Raji (cell line): ENCODE data around the gene TMEM203.

Experiments used
- POLR2A ChIP-seq: IDR thresholded peaks from 2 replicates; pipeline ENCODE4 v1.6.1; 2011; ENCODE audit warnings: low read depth, low read length, control low read depth; ENCODE audit not compliant: insufficient read depth

TMEM203 gene

DNA sequence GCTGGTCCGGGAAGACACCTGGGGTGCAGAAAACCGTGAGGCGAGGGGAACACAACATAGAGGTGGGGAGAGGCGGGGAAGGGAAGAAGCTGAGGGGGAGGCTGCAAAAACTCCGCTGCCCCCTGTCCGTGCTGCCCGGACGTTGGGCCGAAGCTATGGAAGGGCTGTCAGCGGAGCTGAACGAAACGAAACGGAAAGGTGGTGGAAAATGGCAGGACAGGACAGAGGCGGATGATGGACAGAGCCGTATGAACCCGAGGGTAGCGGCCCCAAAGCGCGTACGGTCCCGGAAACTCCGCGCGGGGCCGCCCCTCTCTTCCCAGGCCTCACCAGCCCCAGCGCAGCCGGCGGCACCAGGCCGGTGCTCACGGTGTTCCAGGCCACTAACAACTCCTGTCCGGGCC, 17.4 kb downstream of the TMEM203 start:
- TF ChIP-seq POLR2A, result no peak

DNA sequence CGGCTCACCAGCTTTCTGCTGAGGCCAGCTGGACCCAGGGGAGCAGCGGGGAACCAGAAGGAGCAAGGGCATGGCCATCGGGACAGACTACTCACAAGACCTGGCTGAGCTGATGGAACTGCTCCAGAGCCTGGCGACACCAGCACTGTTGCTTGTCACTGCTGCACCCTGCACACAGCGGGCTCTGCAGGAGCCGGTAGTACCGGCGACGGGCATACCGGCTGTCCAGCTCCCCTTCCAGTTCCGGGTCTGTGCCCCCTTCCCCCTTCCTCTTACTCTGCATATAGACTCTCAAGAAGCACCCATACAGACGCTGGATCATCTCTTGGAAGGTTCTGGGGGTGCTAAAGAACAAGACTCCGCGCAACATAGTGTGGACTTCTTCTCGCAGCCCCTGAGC, 18.1 kb downstream of the TMEM203 start:
- no peak for TF ChIP-seq POLR2A

DNA sequence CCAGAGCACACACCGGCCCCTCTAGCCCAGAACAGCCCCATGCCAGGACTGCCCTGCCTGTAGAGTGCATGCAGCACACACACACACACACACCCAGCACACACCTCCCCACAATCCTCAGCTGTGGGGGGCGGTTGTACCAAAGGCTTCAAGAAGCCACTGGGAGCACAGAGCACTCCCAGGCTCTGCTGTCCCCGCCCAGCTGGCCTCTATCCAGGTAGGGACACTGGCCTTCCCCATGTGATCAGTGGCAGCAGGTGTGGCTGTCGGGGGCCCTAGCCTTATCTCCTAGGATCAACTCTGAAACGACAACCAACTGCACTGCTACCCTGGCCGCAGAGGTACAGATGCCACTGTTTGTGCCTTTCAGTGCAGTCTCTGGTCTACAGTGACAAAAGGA, 19.1 kb downstream of the TMEM203 start:
- no peak for TF ChIP-seq POLR2A

DNA sequence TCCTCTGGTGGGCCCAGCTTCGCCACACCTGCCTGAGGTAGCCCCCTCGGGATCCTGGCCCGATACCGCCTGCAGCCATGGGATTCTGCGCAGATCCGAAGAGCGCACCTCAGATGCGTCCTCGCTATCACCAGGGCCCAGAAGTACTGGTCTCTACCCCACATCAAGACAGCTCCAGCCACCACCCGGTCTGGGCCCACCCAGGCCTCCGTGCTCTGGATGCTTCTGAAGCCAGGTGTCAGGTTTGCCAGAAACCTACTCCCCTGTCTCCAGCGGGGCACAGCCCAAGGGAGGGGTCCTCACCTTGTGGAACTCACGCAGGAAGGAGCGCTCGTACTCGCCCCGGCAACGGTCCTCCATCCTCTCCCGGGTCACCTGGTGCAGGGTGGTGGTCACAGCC, 19.5 kb downstream of the TMEM203 start:
- no peak for TF ChIP-seq POLR2A

DNA sequence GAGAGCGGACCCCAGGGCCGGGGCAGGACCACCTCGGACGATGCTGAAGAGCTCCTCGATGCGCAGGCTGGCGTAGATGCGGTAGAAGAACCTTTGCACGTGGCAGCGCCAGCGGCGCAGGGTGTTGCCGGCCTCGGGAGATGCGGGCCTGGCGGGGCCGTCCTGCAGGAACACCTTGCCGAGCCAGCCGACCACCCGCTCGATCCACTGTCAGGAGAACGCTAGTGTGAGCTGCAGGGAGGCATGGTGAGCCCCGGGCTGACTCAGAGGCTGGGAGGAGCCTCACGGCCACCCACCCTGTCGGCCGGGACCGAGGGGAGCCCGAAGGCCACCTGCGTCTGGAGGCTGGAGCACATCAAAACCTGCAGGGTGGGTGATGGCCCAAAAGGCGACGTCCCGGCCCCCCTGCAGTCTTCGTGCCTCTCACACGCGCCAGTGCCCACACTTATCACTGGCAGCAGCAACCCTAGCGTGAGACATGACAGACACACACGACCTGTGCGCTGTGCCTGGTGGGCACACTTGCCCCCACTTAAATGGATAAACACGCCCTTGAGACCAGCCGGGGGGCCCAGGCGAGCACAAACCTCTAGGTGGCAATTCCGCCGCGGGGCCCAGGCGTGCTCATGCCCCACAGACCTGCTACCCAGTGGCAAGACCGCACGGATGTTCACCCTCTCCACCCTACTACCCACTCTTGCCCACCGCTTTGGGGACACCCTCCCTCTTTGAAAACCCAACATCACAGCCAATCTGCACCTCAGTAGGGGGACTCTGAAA, 20.4 kb downstream of the TMEM203 start:
- no peak for TF ChIP-seq POLR2A

DNA sequence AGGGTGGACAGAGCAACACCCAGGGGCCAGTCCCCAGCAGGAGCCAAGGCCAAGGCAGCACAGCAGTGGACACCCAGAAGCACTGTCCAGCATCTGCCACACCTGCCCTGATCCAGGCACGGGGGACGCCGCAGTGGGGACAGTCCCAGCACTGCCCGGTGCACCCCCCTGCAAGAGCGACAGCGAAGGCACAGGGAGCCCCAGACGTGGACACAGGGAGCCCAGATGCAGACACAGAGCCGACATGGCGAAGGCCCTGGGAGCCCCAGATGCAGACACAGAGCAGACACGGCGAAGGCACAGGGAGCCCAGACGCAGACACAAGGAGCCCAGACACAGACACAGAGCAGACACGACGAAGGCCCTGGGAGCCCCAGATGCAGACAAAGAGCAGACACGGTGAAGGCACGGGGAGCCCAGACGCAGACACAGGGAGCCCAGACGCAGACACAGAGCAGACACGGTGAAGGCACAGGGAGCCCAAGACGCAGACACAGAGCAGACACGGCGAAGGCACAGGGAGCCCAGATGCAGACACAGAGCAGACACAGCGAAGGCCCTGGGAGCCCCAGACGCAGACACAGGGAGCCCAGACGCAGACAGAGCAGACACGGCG, 21.4 kb downstream of the TMEM203 start:
- TF ChIP-seq POLR2A, result no peak

DNA sequence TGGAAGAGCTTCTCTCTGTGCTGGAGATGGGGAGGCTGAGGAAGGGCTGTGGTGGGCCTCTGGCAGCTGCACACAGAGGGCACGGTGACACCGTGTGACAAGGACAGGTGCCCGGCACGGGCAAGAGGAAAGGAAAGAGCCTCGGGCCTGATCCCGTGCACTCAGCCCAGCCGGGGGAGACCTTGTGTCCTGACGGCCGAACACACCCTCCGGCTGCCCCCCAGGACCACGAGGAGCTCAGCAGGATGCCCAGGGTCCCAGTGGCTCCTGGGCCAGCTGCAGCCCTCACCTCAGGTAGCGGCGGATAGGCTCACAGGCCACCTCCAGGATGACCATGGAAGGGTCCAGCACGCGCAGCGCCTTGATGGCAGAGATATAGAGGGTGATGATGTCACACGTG, 22.6 kb downstream of the TMEM203 start:
- no peak for TF ChIP-seq POLR2A

DNA sequence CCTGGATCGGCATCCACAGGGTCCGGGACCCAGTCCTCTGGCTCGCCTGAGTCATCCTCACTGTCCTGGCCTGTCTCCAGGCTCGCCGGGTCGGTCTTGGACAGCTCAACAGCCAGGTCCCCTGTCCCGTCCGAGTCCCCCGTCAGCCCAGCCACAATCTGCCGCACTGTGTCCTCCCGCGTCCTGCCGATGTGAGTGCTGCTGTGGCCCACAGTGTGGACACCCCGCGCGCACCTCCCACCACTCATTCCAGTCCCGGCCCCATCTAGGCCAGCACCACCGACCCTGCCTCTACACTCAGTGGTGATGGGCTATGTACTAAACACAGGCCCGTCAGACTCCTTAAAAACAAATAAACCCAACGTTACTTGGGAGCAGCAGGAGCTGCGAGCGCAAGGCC, 23.8 kb downstream of the TMEM203 start:
- no peak for TF ChIP-seq POLR2A

DNA sequence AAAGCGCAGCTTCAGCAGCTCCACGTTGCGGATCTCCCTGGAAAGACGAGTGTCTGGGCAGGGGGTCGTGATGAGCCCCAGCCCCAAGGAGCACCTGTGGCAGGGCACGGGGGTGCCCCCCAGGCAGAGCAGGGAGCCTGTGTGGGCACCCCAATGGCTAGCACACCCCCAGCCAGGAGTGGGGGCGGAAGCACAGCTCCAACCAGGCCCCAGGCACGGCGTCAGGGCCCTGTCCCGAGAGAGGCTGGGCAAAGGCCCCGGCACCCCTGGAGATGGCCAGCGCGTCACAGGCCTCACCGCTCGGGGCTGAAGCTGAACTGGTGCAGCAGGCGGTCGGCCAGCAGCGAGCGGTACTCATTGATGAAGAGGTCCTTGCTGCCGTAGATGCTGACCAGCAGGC, 25.0 kb downstream of the TMEM203 start:
- TF ChIP-seq POLR2A, result no peak

DNA sequence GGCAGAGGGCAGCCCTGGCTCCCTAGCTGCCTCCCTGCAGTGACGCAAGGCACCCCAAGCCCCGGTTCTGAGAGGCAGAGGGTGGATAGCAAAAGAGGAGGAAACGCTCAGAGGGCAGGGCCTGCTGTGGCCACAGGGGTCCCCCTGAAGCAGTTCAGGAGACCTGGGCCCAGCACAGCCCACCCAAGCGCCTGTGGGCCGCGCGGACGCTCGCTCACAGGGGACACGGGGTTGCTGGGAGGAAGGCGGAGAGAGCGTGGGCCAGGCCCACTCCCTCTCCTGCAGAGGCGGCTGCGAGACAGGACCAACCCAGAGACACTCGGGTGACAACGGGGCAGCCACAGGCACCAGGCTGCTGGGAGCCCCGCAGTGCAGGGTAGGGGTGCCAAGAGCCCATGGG, 25.7 kb downstream of the TMEM203 start:
- TF ChIP-seq POLR2A, result no peak

DNA sequence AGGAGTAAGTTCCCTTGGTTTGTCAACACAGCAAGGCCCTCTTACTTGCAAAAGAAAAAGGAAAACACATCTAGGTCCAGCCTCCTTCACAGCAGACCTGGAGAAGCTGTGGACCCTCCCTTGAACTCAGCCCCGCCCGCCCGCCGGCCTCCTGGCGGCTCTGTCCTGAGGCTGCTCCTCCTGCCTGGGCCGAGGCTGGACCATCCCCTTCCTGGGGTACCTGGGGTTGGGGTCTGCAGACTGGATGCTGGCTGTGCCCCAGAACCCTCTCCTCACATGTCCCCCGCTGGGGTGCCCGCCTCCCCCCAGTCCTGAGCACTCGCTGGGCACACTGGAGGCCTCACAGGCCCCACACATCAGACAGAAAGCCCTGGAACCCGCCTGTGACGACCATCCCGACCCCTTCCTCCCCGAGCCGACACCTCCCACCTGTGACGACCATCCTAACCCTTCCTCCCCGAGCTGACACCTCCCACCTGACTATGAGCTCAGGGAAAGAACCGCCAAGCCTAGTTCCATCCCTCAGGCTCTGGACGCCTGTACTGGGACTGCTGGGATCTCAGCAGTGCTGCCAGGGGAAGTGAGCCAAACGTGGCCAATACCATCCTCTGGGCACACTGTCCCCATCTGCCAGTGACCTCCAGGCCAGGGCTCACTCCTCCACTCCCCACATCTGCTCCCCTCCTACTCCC, 26.4 kb downstream of the TMEM203 start:
- TF ChIP-seq POLR2A, result no peak

DNA sequence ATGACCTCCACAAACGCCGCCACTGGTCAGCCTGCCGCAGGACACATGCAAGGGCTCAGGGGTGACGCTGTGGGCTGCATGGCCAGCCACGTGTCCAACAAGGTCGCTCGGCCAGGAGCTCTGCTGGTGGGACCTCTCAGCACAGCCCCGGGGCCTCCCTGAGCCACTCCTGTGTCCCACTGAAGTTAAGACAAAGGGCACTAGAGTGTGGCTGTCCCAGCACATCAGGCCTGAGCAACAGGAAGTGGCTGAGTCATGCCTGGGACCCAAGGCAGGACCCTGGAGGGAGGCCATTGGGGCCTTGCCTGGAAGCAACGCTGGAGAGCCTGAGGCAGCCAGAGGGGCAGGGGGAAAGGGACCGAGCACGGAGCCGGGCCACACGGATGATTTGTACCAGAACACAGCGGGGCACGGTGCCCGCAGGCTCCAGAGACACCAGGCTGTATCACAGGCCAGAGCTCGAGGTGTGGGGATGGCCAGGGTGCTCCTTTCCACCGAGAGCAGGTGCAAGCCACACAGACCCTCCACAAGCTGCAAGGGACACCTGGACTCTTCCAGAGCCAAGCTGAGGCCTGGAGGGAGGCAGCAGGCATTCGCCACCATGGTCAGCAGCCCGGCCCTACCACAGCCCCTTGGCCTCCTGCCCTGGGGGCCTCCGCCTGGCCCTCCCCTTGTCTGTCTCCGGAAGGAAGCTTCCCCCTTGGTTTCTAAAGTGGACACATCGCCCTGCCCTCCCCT, 27.1 kb downstream of the TMEM203 start:
- TF ChIP-seq POLR2A, result no peak

DNA sequence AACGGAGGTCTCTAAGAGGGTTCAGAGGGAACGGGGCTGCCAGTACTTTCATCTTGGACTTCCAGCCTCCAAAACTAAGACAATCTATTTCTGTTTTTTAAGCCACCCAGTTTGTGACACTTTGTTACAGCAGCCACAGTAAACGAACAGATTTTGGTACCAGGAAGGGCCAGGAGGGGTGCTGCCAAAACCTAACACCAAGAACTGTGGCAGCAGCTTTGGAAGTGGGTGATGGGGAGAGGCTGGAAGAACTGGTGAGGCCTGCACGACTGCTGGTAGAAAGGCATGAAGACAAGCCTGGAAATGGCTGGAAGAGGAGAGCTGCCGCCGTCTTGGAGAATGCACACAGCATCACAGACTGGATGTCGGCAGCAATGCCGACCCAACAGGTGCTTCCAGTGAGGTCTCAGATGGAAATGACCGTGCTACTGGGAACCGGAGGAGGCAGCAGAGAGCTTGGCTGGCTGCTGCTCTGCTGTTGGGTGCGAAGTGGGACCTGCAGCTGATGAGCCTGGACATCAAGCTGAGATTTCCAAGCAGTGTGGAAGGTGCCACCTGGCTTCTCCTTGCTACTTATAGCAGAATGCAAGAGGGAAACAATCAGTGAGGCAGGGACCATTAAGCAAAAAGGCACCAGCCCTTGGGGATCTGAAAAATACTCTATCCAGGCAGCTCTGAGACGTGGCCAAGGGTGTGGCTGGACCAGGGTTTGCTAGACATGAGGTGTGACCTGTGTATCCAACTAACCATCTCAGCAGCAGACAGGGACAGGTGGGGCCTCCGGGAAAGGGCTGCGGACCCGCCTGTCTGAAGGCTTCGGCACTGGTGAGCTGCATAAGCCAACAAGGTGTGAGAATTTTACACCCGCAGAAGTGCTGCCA, 28.9 kb downstream of the TMEM203 start:
- TF ChIP-seq POLR2A, result no peak

DNA sequence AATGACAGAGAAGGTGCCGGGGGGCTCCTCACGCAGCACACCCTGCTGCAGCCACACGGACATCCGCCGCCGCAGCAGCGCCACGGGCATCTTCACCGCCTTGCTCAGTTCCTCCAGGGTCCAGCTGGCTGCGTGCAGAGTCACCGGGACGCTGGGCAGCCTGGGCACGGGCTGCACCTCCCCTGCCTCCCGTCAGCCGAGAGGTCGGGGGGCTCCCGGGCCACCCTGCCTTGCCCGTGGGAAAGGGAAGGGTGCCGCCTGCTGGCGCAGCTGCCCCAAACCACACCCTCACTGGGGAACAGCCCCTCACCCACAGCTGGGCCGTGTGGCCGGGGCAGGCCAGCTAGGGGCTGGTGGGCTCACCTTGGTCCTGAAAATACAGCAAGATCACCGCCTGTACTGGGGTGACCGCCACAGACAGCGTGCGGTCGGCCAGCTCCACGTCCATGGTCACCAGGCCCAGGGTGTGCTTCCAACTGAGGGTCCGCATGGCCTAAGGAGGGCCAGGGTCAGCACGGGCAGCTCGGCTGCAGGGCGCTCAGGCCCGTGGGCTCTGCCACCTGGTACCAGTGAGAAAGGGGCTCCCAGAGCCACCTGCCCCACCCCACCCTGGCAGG, 30.0 kb downstream of the TMEM203 start:
- no peak for TF ChIP-seq POLR2A

DNA sequence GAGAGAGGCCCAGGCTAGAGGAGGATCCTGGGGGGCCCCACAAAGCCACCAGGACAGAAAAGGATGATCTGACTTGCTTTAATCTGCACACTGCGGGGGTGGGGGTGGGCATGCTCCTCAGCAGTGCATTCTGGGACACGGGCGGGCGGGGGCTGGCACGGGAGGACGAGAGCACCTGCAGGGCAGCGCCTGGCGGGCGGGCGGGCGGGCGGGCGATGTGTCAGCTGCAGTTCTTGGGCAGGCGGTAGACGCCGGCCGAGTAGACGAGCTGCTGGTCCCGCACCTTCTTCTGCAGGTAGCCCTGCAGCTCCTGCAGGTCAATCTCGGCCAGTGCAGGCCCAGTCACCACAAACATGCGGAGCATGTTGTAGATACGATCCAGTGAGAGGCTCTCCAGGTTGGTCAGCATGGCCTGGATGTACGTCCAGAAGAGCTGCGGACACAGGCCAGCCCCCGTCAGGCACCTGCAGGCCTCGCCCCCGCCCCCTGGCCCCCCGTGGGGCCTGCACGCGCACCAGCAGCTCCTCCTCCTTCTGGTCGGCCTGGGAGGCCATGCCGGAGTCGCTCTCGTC, 30.6 kb downstream of the TMEM203 start:
- no peak for TF ChIP-seq POLR2A
